HG03575 (cell line): Measurements from ENCODE around the gene CLDN24.

Experiments
- ATAC-seq: cut with Tn5 transposase; IDR thresholded peaks from one replicate; pipeline ENCODE4 v1.9.1; 2021; ENCODE audit not compliant: unreplicated experiment, insufficient number of reproducible peaks, low FRiP score; ENCODE audit errors: extremely low read depth

CLDN24 gene

DNA sequence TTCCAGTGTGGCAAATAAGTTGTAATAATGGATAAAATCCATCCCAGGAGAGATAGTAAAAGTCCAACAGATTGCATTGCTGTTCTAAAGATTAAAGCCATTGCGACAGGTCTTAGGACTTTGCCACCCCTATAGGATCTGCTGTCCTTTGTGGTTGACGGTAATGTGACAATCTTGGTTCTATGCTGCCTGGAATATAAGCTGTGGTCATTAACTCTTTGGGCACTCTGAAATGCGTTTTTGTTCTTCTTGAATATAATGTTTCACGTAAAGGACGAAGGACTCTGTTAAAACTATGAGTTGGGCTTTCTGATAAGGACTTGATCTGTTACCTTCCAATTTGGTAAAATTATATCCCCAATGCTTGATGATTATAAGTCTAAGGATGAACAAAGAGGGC lies at the start of gene CLDN24:
CLDN24 (minus strand) TSS at position 101 of the 400 bp plus-strand sequence; CDS start at position 101, 0 bp downstream.
- no peak for ATAC-seq

DNA sequence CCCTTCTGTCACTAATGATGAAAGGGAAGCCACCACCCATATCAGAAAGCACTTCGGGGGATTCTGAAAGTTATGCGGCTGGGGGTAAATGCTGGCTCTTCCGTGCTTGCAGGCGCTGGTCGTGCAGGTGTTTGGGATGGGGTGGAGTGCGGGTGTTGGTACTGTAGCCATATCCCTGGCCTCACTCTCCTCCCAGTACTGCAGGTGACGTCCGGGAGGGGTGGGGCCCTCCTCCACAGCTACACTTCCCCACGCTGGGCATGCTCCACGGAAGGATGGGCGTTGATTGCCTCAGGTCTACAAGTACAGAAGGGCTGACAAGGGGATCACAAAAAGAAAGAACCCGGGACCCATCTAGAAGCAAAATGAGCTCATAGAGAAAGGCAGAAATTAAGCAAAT lies 48.6 kb upstream of the CLDN24 start:
- no peak for ATAC-seq

- no peak for ATAC-seq
Measured at GRCh38 chr4:183369073-183369472, 46.8 kb upstream of the CLDN24 start.

- no peak for ATAC-seq
Measured at GRCh38 chr4:183366206-183366835, 44.1 kb upstream of the CLDN24 start.

- ATAC-seq: no peak
Measured at GRCh38 chr4:183364025-183364424, 41.8 kb upstream of the CLDN24 start.

GRCh38 chr4:183362916-183363542 lies 40.8 kb upstream of the CLDN24 start:
- no peak for ATAC-seq

DNA sequence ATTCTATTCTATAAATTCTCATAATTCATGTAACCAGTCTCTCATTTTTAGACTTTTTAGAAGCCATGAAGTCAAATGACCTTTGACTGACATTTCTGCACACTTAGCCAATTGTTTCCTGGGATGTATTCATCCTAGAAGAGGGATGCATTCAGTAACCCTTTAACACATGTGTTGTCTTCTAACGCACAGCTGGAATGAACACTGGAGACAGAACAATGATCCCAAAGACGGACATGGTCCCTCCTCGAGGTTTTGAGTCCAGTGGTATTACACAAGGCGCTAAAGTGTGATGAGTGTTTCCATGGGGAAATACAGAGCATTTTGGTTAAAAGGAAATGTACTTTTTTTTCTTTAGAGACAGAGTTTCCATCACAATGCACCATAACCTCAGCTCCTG lies 39.8 kb upstream of the CLDN24 start:
- ATAC-seq: no peak

- no peak for ATAC-seq
Measured at GRCh38 chr4:183360161-183360919, 38.1 kb upstream of the CLDN24 start.

DNA sequence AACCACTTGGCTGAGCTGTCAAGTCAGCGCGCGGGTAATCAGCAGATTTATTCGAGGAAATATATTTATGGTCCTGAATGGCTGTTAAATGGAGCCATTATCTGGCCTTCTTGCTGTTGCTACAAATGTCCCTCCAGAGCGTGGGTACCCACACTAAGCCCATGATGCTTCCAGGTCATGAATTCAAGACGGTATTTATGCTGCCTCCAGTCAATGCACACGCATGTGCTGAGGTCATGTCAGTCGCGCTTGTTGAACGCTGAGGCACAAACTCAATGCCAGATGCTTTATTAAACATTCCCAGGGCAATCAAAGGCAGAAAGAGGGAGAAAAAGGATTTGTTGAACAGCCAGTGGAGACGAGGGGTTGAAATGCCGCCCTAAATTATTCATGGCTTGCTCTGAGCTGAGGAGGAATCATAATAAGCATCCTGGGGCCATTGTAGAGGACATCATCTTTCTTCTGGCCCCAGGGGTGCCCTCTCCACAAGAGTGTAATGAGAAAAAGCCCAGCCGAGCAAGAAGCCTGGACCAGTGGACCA lies 36.1 kb upstream of the CLDN24 start:
- ATAC-seq: no peak

GRCh38 chr4:183356931-183357675 lies 34.9 kb upstream of the CLDN24 start:
- ATAC-seq: no peak

GRCh38 chr4:183356173-183356830 lies 34.1 kb upstream of the CLDN24 start:
- ATAC-seq: no peak

GRCh38 chr4:183355405-183355804 lies 33.2 kb upstream of the CLDN24 start:
- ATAC-seq: no peak

DNA sequence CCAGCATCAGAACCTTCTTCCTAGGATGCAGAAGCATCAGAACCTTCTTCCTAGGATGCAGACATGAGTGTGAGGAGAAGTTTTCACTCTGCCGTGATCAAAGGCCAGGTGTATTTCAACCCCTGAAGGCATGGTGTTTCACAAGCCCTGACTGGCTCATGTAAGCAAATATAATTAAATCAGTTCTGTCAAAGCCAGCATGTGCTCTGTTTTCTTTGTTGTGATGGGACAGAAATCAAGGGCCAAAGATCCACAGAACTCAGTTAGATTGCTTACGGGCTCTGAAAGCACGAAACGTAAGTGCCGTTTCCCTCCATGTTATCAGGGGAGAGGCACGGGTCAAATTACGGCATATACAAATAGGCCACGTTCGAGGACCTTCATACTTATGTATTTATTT lies 32.0 kb upstream of the CLDN24 start:
- ATAC-seq: no peak

DNA sequence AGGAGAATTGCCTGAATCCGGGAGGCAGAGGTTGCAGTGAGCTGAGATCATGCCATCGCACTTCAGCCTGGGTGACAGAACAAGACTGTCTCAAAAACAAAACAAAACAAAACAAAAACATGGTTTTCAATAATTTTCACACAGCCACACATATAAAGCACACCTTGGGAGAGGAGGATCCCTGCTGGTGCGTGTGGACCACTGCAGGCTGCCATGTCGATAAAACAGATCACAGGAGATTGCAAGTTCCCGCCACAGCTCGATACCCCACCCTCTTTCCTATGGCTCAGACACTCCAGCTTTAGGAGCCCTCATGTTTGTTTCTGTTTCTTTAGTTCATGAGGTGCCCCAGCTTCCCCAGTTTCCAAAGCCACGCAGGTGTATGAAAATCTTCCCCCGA lies 31.3 kb upstream of the CLDN24 start:
- no peak for ATAC-seq

DNA sequence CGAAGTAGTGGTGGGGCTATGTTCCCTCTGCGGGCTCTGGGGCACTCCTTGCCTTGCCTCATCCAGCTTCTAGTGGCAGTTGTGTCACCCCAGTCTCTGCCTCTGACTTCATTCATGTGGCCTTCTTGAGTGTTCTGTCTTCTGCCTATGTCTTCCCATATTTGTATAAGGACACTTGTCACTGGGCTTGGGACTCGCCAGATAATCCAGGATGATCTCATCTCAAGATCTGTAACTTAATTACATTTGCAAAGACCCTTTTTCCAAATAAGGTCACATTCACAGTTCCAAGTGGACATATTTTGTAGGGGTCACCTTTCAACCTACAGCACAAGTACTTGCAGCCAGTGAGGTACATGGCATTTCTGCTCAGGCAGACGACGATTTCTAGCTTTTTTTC lies 30.3 kb upstream of the CLDN24 start:
- no peak for ATAC-seq

GRCh38 chr4:183350317-183351071 lies 28.3 kb upstream of the CLDN24 start:
- ATAC-seq: no peak

DNA sequence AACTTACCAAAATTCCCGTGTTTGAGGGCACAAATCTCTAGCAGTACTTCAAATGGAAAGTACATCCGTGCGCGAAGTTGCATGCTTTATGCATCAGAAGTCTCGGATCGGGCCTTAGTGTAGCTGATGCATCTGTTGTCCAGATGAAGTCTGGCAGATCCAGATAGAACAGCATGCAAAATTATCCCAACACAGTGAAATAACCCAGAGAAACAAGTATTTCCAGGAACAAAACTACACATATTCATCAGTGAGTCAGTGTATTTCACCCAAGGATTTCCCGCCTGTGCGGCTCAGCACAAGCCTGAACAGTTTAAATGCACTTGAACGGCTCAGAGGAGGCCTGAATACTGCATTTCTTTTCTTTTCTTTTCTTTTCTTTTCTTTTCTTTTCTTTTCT lies 27.4 kb upstream of the CLDN24 start:
- ATAC-seq: no peak
